ENCODE measurements around the gene TPD52L2. TPM values are rescaled to one million over a fixed set of nuclear protein-coding genes. Genes with fewer than 3 reads are reported as not detected.

The TPD52L2 gene
- total RNA-seq, 1 donor from 2014 or later = 141 TPM

- TF ChIP-seq CTCF (IDR thresholded peaks at IDR 0.05) = no peak
- H3K9me3 Mint-ChIP-seq (ENCODE audit: low read depth) = no peaks in the 10 kb centered on the region
- H3K36me3 Mint-ChIP-seq (ENCODE audit: low read depth) = peaks cover 12% of the 10 kb centered on the region
- no peak overlapping the region for H3K4me3 Mint-ChIP-seq (ENCODE audit: unreplicated experiment)
- no peaks in the 10 kb centered on the region for H3K27me3 Mint-ChIP-seq (ENCODE audit: low read depth)
- no peak overlapping the region for H3K27ac Mint-ChIP-seq (ENCODE audit: unreplicated experiment)
- DNase-seq (ENCODE audit: low spot score) = no peak
- peaks cover 8% of the 10 kb centered on the region for H3K4me1 Mint-ChIP-seq (ENCODE audit: low read depth)
Observed at GRCh38 chr20:63890201-63890576, 25.1 kb downstream of the TPD52L2 start.

- Mint-ChIP-seq H3K36me3 (ENCODE audit: low read depth) (peaks cover 10% of the 10 kb centered on the region), H3K27me3 (ENCODE audit: low read depth) (no peaks in the 10 kb centered on the region), H3K27ac (ENCODE audit: unreplicated experiment) (no peak overlapping the region), H3K4me3 (ENCODE audit: unreplicated experiment) (no peak overlapping the region), H3K9me3 (ENCODE audit: low read depth) (no peaks in the 10 kb centered on the region), H3K4me1 (ENCODE audit: low read depth) (peaks cover 8% of the 10 kb centered on the region)
- TF ChIP-seq CTCF (IDR thresholded peaks at IDR 0.05) = no peak
- no peak for DNase-seq (ENCODE audit: low spot score)
Observed at GRCh38 chr20:63890616-63891015, 25.5 kb downstream of the TPD52L2 start.

- Mint-ChIP-seq H3K4me1 (ENCODE audit: low read depth) (peaks cover 14% of the 10 kb centered on the region), H3K36me3 (ENCODE audit: low read depth) (peaks cover 10% of the 10 kb centered on the region), H3K4me3 (ENCODE audit: unreplicated experiment) (no peak overlapping the region), H3K27ac (ENCODE audit: unreplicated experiment) (no peak overlapping the region), H3K9me3 (ENCODE audit: low read depth) (no peaks in the 10 kb centered on the region), H3K27me3 (ENCODE audit: low read depth) (no peaks in the 10 kb centered on the region)
- no peak for TF ChIP-seq CTCF (IDR thresholded peaks at IDR 0.05)
- DNase-seq (ENCODE audit: low spot score) = no peak
Observed at GRCh38 chr20:63891061-63892002, 26.3 kb downstream of the TPD52L2 start.

- no peak for DNase-seq (ENCODE audit: low spot score)
- H3K4me3 Mint-ChIP-seq (ENCODE audit: unreplicated experiment) = no peak overlapping the region
- no peak for TF ChIP-seq CTCF (IDR thresholded peaks at IDR 0.05)
- H3K27ac Mint-ChIP-seq (ENCODE audit: unreplicated experiment) = peak overlapping the region; percentile 17
- no peaks in the 10 kb centered on the region for H3K9me3 Mint-ChIP-seq (ENCODE audit: low read depth)
- peaks cover 23% of the 10 kb centered on the region for H3K4me1 Mint-ChIP-seq (ENCODE audit: low read depth)
- peaks cover 9% of the 10 kb centered on the region for H3K36me3 Mint-ChIP-seq (ENCODE audit: low read depth)
- no peaks in the 10 kb centered on the region for H3K27me3 Mint-ChIP-seq (ENCODE audit: low read depth)
Observed at GRCh38 chr20:63892402-63892801, 27.3 kb downstream of the TPD52L2 start.

GRCh38 chr20:63893999-63894357 lies 28.9 kb downstream of the TPD52L2 start:
- H3K4me1 Mint-ChIP-seq (ENCODE audit: low read depth) = peaks cover 35% of the 10 kb centered on the region
- peak overlapping the region; percentile 78 for H3K4me3 Mint-ChIP-seq (ENCODE audit: unreplicated experiment)
- no peak for TF ChIP-seq CTCF (IDR thresholded peaks at IDR 0.05)
- no peak for DNase-seq (ENCODE audit: low spot score)
- no peaks in the 10 kb centered on the region for H3K9me3 Mint-ChIP-seq (ENCODE audit: low read depth)
- H3K27ac Mint-ChIP-seq (ENCODE audit: unreplicated experiment) = peak overlapping the region; percentile 86
- H3K27me3 Mint-ChIP-seq (ENCODE audit: low read depth) = no peaks in the 10 kb centered on the region
- peaks cover 8% of the 10 kb centered on the region for H3K36me3 Mint-ChIP-seq (ENCODE audit: low read depth)
